ENCODE measurements around the gene MGMT. TPM values are rescaled to one million over a fixed set of nuclear protein-coding genes. Genes with fewer than 3 reads are reported as not detected.

Gene MGMT
- total RNA-seq, 3 donors from 2014 or later = 15.4 to 17.5 (median 16.3) TPM

DNA sequence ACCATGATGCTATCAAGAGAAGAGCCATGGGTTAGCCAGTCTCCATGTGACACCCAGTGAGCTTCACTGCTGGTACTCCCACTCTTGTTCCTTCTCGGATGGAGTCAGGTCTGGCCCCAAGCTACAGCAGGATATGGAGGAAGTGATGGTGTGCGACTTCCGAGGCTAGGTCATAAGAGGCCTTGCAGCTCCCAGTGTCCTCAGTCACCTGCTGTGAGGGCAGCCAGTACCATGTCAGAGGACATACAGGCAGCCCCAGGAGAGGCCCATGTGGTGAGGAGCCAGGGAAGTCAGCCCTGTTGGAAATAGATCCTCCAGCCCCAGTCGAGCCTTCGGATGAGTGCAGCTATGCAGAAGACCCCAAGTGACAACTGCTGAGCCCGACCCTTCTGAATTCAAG, 260.0 kb downstream of the MGMT start:
- no peak for ATAC-seq
- peak in 1 of 3 donors; percentile 1 for DNase-seq
- no peaks in the 10 kb centered on the region for H3K9me3 ChIP-seq

DNA sequence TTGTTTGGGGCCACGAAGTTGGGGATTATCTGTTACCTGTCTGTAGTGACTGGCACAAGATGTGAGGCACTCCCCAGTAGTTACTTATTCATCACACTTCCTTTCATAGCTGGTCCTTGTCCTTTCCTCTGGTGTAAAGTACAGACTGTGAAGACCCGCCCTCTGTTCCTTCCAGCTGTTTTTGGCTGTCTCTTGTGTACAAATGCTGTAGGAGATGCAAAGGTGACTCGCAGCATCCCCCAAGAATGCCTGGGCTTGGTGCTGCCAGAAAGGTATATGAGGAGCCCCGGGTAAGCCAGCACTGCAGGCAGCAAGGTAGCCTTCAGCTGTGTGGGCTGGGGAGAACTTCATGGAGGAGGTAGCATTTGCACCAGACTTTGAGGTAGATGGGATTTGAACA, 260.5 kb downstream of the MGMT start:
- TF ChIP-seq, protein P1, sequence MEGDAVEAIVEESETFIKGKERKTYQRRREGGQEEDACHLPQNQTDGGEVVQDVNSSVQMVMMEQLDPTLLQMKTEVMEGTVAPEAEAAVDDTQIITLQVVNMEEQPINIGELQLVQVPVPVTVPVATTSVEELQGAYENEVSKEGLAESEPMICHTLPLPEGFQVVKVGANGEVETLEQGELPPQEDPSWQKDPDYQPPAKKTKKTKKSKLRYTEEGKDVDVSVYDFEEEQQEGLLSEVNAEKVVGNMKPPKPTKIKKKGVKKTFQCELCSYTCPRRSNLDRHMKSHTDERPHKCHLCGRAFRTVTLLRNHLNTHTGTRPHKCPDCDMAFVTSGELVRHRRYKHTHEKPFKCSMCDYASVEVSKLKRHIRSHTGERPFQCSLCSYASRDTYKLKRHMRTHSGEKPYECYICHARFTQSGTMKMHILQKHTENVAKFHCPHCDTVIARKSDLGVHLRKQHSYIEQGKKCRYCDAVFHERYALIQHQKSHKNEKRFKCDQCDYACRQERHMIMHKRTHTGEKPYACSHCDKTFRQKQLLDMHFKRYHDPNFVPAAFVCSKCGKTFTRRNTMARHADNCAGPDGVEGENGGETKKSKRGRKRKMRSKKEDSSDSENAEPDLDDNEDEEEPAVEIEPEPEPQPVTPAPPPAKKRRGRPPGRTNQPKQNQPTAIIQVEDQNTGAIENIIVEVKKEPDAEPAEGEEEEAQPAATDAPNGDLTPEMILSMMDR (IDR thresholded peaks at IDR 0.05) = no peak
- ATAC-seq (no peak), DNase-seq (peak in 1 of 3 donors; percentile 5)
- Histone ChIP-seq H3K4me1 (ENCODE audit: low read depth) (no peaks in the 10 kb centered on the region), H3K9me3 (no peaks in the 10 kb centered on the region), H3K4me3 (no peak overlapping the region), H3K36me3 (ENCODE audit: low read depth) (no peaks in the 10 kb centered on the region)
- intact Hi-C loops (cut with DNase I, micrococcal nuclease) = no loop called here

More for the DNA sequence above, 260.0 kb downstream of the MGMT start:
- no peaks in the 10 kb centered on the region for H3K36me3 ChIP-seq (ENCODE audit: low read depth)
- intact Hi-C loops (cut with DNase I, micrococcal nuclease) = no loop called here
- H3K4me1 ChIP-seq (ENCODE audit: low read depth) = no peaks in the 10 kb centered on the region
- no peak overlapping the region for H3K4me3 ChIP-seq
- TF ChIP-seq, protein P1 (IDR thresholded peaks at IDR 0.05) = no peak

DNA sequence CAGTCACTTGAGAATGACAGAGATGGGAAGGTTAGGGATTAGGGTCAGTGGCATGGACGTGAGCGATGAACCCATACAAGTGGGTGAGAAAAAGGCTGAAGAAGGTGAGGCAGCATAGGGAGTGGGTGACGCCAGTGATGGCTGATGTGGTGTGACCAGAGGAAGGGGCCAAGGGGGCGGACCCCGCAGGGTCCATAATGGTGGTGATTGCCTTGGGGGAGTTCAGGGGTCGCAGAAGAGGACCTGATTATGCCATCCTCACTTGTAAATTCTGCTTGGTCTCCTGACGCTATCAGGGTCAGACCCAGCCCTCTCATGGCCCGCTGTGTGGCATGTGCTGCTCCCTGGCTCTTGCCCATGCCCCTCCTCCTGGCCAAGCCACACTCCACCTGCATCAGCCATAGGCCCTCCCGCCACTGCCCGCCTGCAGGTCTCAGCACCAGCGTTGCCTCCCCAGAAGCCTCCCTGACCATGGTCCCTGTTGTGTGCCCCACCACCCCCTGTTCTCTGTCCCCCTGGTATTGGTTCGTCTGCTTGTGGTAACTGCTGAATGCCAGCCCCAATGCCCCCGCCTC, 261.3 kb downstream of the MGMT start:
- Histone ChIP-seq H3K4me1 (ENCODE audit: low read depth) (no peaks in the 10 kb centered on the region), H3K9me3 (no peaks in the 10 kb centered on the region), H3K36me3 (ENCODE audit: low read depth) (no peaks in the 10 kb centered on the region), H3K4me3 (no peak overlapping the region)
- intact Hi-C loops (cut with DNase I, micrococcal nuclease) = no loop called here
- DNase-seq (peak in 1 of 3 donors; percentile 35), ATAC-seq (no peak)
- TF ChIP-seq, protein P1 (IDR thresholded peaks at IDR 0.05) = no peak

DNA sequence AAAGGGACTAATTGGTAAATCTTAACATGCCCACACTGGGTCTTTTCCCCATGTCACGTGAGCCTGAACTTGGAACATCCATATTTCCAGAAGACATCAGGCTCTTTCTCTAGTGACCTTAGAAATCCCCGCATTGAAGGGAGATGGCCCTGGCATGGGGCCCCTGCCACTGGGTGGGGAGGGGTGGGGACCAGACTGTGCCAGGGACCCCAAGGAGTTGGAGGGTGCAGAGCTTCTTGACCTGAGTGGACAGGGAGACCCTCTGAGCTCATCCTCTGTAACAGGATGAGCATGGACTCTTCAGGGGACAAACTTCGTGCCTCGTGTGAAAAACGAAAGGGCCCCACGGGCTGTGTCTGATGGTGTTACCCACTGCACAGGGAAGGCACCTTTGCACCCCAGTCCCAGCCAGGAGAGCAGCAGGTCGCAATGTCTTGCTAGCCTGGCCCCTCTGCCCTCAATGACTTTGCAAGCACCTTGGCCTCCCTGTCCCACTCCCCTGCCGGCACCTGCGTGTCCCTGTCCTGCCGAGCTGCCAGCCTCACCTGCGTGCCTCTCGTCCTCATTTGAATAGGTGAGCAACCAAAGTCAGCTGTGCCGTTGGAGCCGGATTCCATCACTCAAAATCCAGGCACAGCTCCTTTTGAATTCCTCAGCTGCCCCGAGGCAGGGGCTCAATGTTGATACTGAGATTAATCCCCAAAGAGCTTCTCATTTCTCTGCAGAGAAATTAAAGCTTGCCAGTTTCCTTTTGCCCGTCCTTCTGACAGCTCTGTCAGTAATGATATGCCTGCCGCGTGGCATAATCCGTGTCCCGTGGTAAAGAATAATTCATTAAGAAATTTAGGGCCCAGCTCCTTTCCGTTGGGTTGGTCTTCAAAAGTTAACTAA, 262.1 kb downstream of the MGMT start:
- Histone ChIP-seq H3K4me3 (no peak overlapping the region), H3K4me1 (ENCODE audit: low read depth) (no peaks in the 10 kb centered on the region), H3K36me3 (ENCODE audit: low read depth) (no peaks in the 10 kb centered on the region), H3K9me3 (no peaks in the 10 kb centered on the region)
- intact Hi-C loops (cut with DNase I, micrococcal nuclease) = no loop called here
- DNase-seq (peak in 1 of 3 donors; percentile 12), ATAC-seq (no peak)
- TF ChIP-seq, protein P1 (IDR thresholded peaks at IDR 0.05) = no peak

DNA sequence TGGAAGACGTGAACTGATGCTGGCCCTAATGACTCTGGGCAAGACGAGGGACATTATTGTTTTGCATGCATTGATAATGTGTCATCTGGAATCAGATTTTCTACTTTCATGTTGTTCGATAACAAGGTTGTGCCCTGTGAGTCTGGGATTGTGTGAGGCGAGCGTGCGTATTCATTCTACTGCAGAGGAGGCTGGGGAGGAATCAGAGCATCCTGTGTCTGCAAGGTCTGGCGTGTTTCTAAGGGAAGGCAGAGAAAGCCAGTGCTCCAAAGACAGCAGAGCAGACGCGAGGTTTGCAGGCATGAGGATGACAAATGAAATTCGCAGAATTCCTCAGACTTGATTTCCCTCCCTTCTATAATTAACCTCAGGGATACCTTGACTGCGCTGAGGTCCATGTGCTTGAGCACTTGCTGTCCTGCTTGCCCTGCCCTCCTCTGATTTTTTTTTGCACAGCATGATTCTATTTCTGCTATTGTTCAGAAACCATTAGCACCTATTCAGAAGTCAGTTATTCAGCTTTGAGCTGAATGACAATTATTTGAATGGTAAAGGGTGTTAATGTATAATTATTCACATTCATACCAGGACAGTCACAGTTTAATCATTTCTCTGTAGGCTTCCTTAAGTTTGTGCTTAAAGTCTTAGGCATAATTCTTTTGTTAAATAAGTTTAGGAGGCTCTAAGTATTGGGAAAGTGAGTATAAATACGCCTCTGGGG, 263.4 kb downstream of the MGMT start:
- Histone ChIP-seq H3K36me3 (ENCODE audit: low read depth) (no peaks in the 10 kb centered on the region), H3K9me3 (no peaks in the 10 kb centered on the region), H3K4me3 (no peak overlapping the region), H3K4me1 (ENCODE audit: low read depth) (no peaks in the 10 kb centered on the region)
- ATAC-seq = no peak
- intact Hi-C loops (cut with DNase I, micrococcal nuclease) = no loop called here
- no peak for DNase-seq
- TF ChIP-seq, protein P1 (IDR thresholded peaks at IDR 0.05) = no peak

Measured in mucosa of descending colon (tissue), 3 donors.